ENCODE measurements around the gene RASL12.
"Not testable (repeated sequence)": the region's sequence is repeated elsewhere in the genome, so short reads cannot be mapped to it uniquely, and the experiment has no call there.

RASL12 gene

DNA sequence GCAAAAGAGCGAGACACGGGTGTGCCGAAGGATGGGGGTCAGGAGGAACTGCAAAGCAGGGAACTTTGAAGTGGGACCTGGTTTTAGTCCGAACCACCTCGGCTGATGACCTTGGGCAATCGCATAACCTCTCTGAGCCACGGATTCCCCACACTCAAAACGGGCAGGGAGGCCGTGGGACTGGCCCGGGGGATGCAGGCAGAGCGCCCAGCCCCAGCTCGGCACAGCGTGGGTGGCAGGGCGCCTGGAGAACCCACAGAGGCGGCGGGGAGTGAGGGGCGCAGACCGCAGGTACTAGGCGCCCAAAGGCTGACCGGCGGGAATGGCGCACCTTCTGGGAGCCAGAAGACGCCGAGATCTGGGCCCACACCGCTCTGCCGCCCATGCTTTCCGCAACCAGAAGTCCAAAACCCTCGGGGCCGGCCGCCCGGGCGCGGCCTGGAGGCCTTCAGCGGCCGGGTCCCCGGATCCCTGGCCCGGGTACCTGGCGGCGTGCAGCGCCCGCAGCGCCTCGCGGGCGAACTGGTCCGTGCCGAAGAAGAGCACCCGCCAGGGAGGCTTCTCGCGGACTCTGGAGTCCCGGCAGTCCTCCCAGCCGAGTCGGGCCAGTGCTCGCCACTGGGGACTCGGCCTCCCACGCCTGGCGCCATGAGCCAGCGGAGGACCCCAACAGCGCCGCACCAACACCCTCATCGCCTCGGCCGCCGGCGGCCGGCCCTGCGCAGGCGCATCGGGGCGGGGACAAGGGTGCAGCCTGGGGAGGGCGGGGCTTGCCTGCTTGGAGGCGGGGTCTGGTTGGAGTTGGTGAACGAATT is 38.7 kb downstream of the RASL12 start, which contains the start of gene MTFMT:
TSS of gene MTFMT (minus strand) at position 719 of the 815 bp plus-strand sequence. CDS start at position 693, 26 bp downstream.
- peak; percentile 88 to 94 (median 89) for DNase-seq (ENCODE audit: low read depth in 2 of 3, low spot score in 2 of 3)

GRCh38 chr15:65028338-65028737 is 39.5 kb downstream of the RASL12 start:
- no peak for DNase-seq (ENCODE audit: low read depth in 2 of 3, low spot score in 2 of 3)

GRCh38 chr15:65027593-65027992 is 40.2 kb downstream of the RASL12 start:
- DNase-seq (ENCODE audit: low read depth in 2 of 3, low spot score in 2 of 3): no peak

DNA sequence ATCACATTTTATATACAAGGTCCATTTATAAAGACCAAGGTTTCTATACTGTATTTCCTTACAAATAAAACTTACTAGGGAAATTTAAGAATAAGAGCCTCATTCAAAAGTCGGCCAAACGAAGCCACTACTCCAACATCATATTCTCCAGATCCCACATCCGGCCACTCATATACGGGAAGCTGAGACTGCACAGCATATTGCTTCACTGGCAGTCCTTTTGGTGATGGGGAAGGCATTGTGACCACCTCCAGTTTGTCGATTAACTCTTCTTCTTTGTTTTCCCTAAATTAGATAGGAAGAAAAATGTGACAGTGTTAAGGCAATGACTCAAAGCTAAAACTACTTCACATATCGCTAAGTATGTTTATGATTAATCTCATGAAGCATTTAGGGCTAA is 41.0 kb downstream of the RASL12 start:
- no peak for DNase-seq (ENCODE audit: low read depth in 2 of 3, low spot score in 2 of 3)

- DNase-seq (ENCODE audit: low read depth in 2 of 3, low spot score in 2 of 3): no peak
Measured at GRCh38 chr15:65021488-65021887, 46.3 kb downstream of the RASL12 start.

- no peak for DNase-seq (ENCODE audit: low read depth in 2 of 3, low spot score in 2 of 3)
Measured at GRCh38 chr15:65020419-65020818, 47.4 kb downstream of the RASL12 start.

- not testable (repeated sequence) for DNase-seq (ENCODE audit: low read depth in 2 of 3, low spot score in 2 of 3)
Measured at GRCh38 chr15:65011198-65011597, 56.6 kb downstream of the RASL12 start.

GRCh38 chr15:65008983-65009382 is 58.8 kb downstream of the RASL12 start:
- DNase-seq (ENCODE audit: low read depth in 2 of 3, low spot score in 2 of 3): no peak

DNA sequence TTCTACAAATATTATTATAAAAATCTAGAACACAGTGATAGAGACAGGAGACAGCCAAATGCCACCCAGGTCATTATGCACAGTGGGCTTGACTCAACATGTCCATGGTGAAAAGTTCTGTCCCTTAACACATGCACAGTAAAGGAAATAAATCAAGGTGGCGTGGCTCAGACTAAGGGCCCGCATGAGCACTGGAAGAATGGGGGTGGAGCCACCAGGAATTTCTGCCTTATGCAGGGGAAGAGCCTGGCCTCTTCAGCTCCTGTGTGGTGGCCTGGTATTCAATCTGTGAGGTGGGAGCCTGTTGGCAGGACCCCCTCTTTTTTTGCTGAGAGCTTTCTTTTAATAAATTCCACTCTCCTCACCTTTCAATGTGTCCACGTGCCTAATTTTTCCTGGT is 60.9 kb downstream of the RASL12 start:
- DNase-seq (ENCODE audit: low read depth in 2 of 3, low spot score in 2 of 3): no peak

DNA sequence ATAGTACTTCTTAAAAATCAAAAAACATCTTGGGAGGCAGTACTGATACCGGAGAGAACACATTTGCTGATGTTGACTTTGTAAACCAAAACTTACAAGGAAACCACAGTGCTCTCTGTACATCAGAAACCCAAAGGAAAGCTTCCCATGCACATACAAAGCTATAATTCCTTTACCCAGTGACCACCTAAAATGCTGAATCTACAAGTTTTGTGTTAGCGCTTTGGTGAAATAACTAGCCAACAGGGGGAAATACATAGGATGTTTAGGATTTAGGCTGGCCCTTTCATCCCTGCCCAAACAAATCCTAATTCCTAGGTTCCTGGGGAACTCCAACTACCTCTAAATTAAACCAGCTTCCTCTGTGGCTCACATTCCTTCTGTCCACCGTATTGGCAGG is 62.8 kb downstream of the RASL12 start:
- no peak for DNase-seq (ENCODE audit: low read depth in 2 of 3, low spot score in 2 of 3)

All from activated CD8-positive, alpha-beta memory T cell treated with anti-CD3 and anti-CD28 coated beads for 48 hours (primary cell).